Caco-2 (cell line): ENCODE measurements around the gene KRTAP3-1. TPM values are rescaled to one million over a fixed set of nuclear protein-coding genes. Genes with fewer than 3 reads are reported as not detected.
"Not testable (repeated sequence)": the region's sequence is repeated elsewhere in the genome, so short reads cannot be mapped to it uniquely, and the experiment has no call there.

Experiments
- BruUV-seq: library from RNA; stranded (reverse); fragments of 400-500 nt; replicated peaks from 2 replicates; lab custom pipeline; 2021; lab: Mats Ljungman, UMichigan
- CTCF ChIA-PET: fragments of 300-600 bp; sonication (Branson Sonifier 250); formaldehyde crosslinking; loops from one replicate; lab custom pipeline; 2022; ENCODE audit warnings: antibody characterized with exemption; lab: Charles Lee
- POLR2A ChIA-PET: fragments of 300-600 bp; sonication (Branson Sonifier 250); formaldehyde crosslinking; loops from one replicate; lab custom pipeline; 2022; ENCODE audit warnings: antibody characterized with exemption; lab: Charles Lee
- DNase-seq, 2 experiments: peaks; one replicate each; pipeline versions ENCODE4 v3.0.0 to v3.0.0-alpha.2; 2020 to 2022
- H3K27me3 ChIP-seq: replicated peaks from 2 replicates; pipeline ENCODE4 v1.6.0; 2011; ENCODE audit warnings: low read length; ENCODE audit not compliant: control insufficient read depth, insufficient read depth
- H3K36me3 ChIP-seq: 2 replicates; pipeline ENCODE4 v1.5.1; 2011; ENCODE audit warnings: low read length; ENCODE audit not compliant: control insufficient read depth, insufficient read depth
- H3K4me1 ChIP-seq: fragments of 250-450 bp; sonication (Bioruptor Pico); 2 replicates; pipeline ENCODE4 v1.5.1; 2020; ENCODE audit warnings: mild to moderate bottlenecking
- H3K4me3 ChIP-seq: 2 replicates; pipeline ENCODE4 v1.5.1; 2011; ENCODE audit warnings: low read depth, mild to moderate bottlenecking, control low read depth, low read length
- H3K9me3 ChIP-seq: fragments of 250-450 bp; sonication (Bioruptor Pico); 2 replicates; pipeline ENCODE4 v1.5.1; 2020; ENCODE audit warnings: mild to moderate bottlenecking, moderate library complexity
- H3K27ac Mint-ChIP-seq: one replicate; pipeline ENCODE4 v1.8.0; 2022; ENCODE audit warnings: mixed read lengths; ENCODE audit not compliant: unreplicated experiment
- H3K27me3 Mint-ChIP-seq: one replicate; pipeline ENCODE4 v1.8.0; 2022; ENCODE audit warnings: mixed read lengths; ENCODE audit not compliant: insufficient read depth, unreplicated experiment
- H3K36me3 Mint-ChIP-seq: one replicate; pipeline ENCODE4 v1.8.0; 2022; ENCODE audit warnings: mild to moderate bottlenecking, mixed read lengths; ENCODE audit not compliant: insufficient read depth, unreplicated experiment
- H3K4me1 Mint-ChIP-seq: one replicate; pipeline ENCODE4 v1.8.0; 2022; ENCODE audit warnings: low read depth, mixed read lengths; ENCODE audit not compliant: unreplicated experiment
- H3K4me3 Mint-ChIP-seq: one replicate; pipeline ENCODE4 v1.8.0; 2022; ENCODE audit warnings: mild to moderate bottlenecking, moderate library complexity, mixed read lengths; ENCODE audit not compliant: unreplicated experiment
- H3K9me3 Mint-ChIP-seq: one replicate; pipeline ENCODE4 v1.8.0; 2022; ENCODE audit warnings: mixed read lengths; ENCODE audit not compliant: unreplicated experiment
- CTCF ChIP-seq, 2 experiments: fragments of 200-600 bp in 1 of 2; IDR thresholded peaks; 1 replicate in 1 of 2; 2 replicates in 1 of 2; pipeline versions ENCODE4 v1.5.1 to v1.8.0; 2011 to 2022; ENCODE audit warnings: antibody characterized with exemption in 1 of 2, control low read depth in 1 of 2, inconsistent platforms in 1 of 2, low read depth in 1 of 2, low read length in 1 of 2, mild to moderate bottlenecking in 1 of 2, moderate library complexity in 1 of 2; ENCODE audit not compliant: insufficient read depth in 1 of 2, severe bottlenecking in 1 of 2, unreplicated experiment in 1 of 2
- intact Hi-C: fragments of 100-400 bp; cut with micrococcal nuclease; formaldehyde crosslinking; loops from one replicate; pipeline ENCODE4 v1.10.0; 2022; ENCODE audit not compliant: unreplicated experiment
- total RNA-seq: library from RNA; stranded (reverse); gene quantifications from 2 replicates; pipeline ENCODE4 v1.2.3, GENCODE V29; 2022

KRTAP3-1 gene
- total RNA-seq, 1 experiment from 2014 or later, result 7.4 TPM

DNA sequence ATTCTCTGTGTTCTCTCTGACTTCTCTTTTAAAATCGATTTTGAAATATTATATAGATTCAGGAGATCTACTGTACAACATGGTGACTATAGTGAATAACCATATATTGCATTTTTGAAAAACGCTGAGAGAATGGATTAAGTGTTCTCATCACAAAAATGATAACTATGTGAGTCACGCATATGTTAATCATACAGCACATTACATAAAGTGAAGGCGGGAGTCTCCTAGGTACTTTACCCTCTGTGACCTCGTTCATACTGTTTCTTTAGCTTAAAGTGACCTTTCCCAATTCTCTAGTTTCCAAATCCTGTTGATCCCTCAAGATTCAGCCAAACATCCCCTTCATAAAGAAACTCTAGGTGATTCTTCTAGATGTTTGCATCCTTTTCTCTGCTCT is 6.1 kb downstream of the KRTAP3-1 start:
- Histone ChIP-seq H3K9me3 (peaks cover 6% of the 10 kb centered on the region; the same call in 1 of the 2 replicates), H3K4me1 (peaks cover 24% of the 10 kb centered on the region), H3K27me3 (no peaks in the 10 kb centered on the region), H3K36me3 (no peaks in the 10 kb centered on the region), H3K4me3 (no peak overlapping the region)
- Mint-ChIP-seq H3K27me3 (no peaks in the 10 kb centered on the region), H3K36me3 (peaks cover 6% of the 10 kb centered on the region), H3K4me3 (no peak overlapping the region), H3K27ac (peak overlapping the region; percentile 89), H3K4me1 (peaks cover 38% of the 10 kb centered on the region), H3K9me3 (no peaks in the 10 kb centered on the region)
- BruUV-seq, result no TSS peak
- no peak for TF ChIP-seq CTCF (IDR thresholded peaks at IDR 0.05; ENCODE audit: insufficient read depth in 1 of 2, low read depth in 1 of 2, low read length in 1 of 2, severe bottlenecking in 1 of 2, unreplicated experiment in 1 of 2)
- no peak for DNase-seq
- ChIA-PET POLR2A (interaction anchor here (0.5 kb wide), 1 partner anchor 526 kb away, joined by 3 read pairs; no protein-coding TSS in a partner anchor), CTCF (no interaction called here)
- intact Hi-C loops, result no loop called here

GRCh38 chr17:41001795-41002194 is 7.1 kb downstream of the KRTAP3-1 start:
- Mint-ChIP-seq H3K4me3 (no peak overlapping the region), H3K27me3 (no peaks in the 10 kb centered on the region), H3K27ac (peak overlapping the region; percentile 89), H3K36me3 (peaks cover 6% of the 10 kb centered on the region), H3K4me1 (peaks cover 38% of the 10 kb centered on the region), H3K9me3 (no peaks in the 10 kb centered on the region)
- intact Hi-C loops, result no loop called here
- no peaks in the 10 kb centered on the region for H3K27me3 ChIP-seq
- no peaks in the 10 kb centered on the region for H3K36me3 ChIP-seq
- peaks cover 19% of the 10 kb centered on the region for H3K4me1 ChIP-seq
- peaks cover 4% of the 10 kb centered on the region; the same call in 1 of the 2 replicates for H3K9me3 ChIP-seq
- DNase-seq, result no peak
- CTCF ChIA-PET, result no interaction called here
- TF ChIP-seq CTCF (IDR thresholded peaks at IDR 0.05; ENCODE audit: insufficient read depth in 1 of 2, low read depth in 1 of 2, low read length in 1 of 2, severe bottlenecking in 1 of 2, unreplicated experiment in 1 of 2), result no peak
- no peak overlapping the region for H3K4me3 ChIP-seq
- POLR2A ChIA-PET, result no interaction called here
- no TSS peak for BruUV-seq

- H3K9me3 Mint-ChIP-seq, result peaks cover 11% of the 10 kb centered on the region
- H3K36me3 Mint-ChIP-seq, DNase-seq, H3K27ac Mint-ChIP-seq, BruUV-seq, H3K4me3 Mint-ChIP-seq, H3K27me3 ChIP-seq, H3K36me3 ChIP-seq, CTCF ChIA-PET, POLR2A ChIA-PET, H3K27me3 Mint-ChIP-seq, H3K4me3 ChIP-seq, intact Hi-C loops, H3K4me1 ChIP-seq, H3K9me3 ChIP-seq: not testable (repeated sequence)
- H3K4me1 Mint-ChIP-seq, result peaks cover 30% of the 10 kb centered on the region
Measured at GRCh38 chr17:40999563-40999962, 9.4 kb downstream of the KRTAP3-1 start, which contains the start of gene KRTAP3-2. TSS of gene KRTAP3-2 (minus strand) at chr17:40999906. CDS start at chr17:40999853, 53 bp downstream.
